BLaER1 (cell line): ENCODE measurements around the gene C11orf97.

Experiments
- H3K27ac ChIP-seq: shearing (Covaris generic); formaldehyde crosslinking; 2 replicates; pipeline ENCODE4 v1.8.1; 2022
- H3K27me3 ChIP-seq: shearing (Covaris generic); formaldehyde crosslinking; 2 replicates; pipeline ENCODE4 v1.8.1; 2022
- H3K36me3 ChIP-seq: shearing (Covaris generic); formaldehyde crosslinking; 2 replicates; pipeline ENCODE4 v1.8.1; 2022
- H3K4me1 ChIP-seq: shearing (Covaris generic); formaldehyde crosslinking; 2 replicates; pipeline ENCODE4 v1.8.1; 2022
- H3K4me2 ChIP-seq: shearing (Covaris generic); formaldehyde crosslinking; 2 replicates; pipeline ENCODE4 v1.8.1; 2022
- H3K4me3 ChIP-seq: shearing (Covaris generic); formaldehyde crosslinking; 2 replicates; pipeline ENCODE4 v1.8.1; 2022
- H3K9ac ChIP-seq: shearing (Covaris generic); formaldehyde crosslinking; 2 replicates; pipeline ENCODE4 v1.8.1; 2022
- H3K9me3 ChIP-seq: shearing (Covaris generic); formaldehyde crosslinking; 2 replicates; pipeline ENCODE4 v1.8.1; 2022
- H4K20me1 ChIP-seq: shearing (Covaris generic); formaldehyde crosslinking; 2 replicates; pipeline ENCODE4 v1.8.1; 2022
- Cebpa-rat ChIP-seq: shearing (Covaris generic); IDR thresholded peaks from 2 replicates; pipeline ENCODE4 v1.8.1; 2022

Gene C11orf97

GRCh38 chr11:94511932-94512781 is at the start of gene C11orf97:
TSS of gene C11orf97 (plus strand) at chr11:94512461. CDS start at chr11:94512529, 68 bp downstream.
- Histone ChIP-seq H3K36me3 (no peaks in the 10 kb centered on the region), H3K9me3 (no peaks in the 10 kb centered on the region), H3K9ac (0 out of 2 replicates have a peak within 1 kb of the TSS, but pooled peaks have one; percentile 26), H3K27me3 (peaks cover 14% of the 10 kb centered on the region), H3K4me1 (peaks cover 16% of the 10 kb centered on the region), H4K20me1 (no peaks in the 10 kb centered on the region), H3K4me3 (peak within 1 kb of the TSS; percentile 60), H3K4me2 (peak within 1 kb of the TSS; percentile 81), H3K27ac (no peak within 1 kb of the TSS)
- TF ChIP-seq Cebpa-rat: no peak

- no peak overlapping the region for H3K27ac ChIP-seq
- no peak for TF ChIP-seq Cebpa-rat
- H3K4me3 ChIP-seq: no peak overlapping the region
- H3K27me3 ChIP-seq: no peaks in the 10 kb centered on the region
- peaks cover 79% of the 10 kb centered on the region for H3K36me3 ChIP-seq
- no peak overlapping the region for H3K9ac ChIP-seq
- no peaks in the 10 kb centered on the region for H3K9me3 ChIP-seq
- no peaks in the 10 kb centered on the region for H3K4me1 ChIP-seq
- no peaks in the 10 kb centered on the region for H4K20me1 ChIP-seq
- no peak overlapping the region for H3K4me2 ChIP-seq
These were observed 42.8 kb upstream of the C11orf97 start for GRCh38 chr11:94469416-94469815.

GRCh38 chr11:94472916-94473799 is 39.1 kb upstream of the C11orf97 start:
- Histone ChIP-seq H3K27ac (no peak overlapping the region), H3K4me1 (peaks cover 8% of the 10 kb centered on the region), H3K9me3 (no peaks in the 10 kb centered on the region), H3K27me3 (no peaks in the 10 kb centered on the region), H3K4me2 (no peak overlapping the region), H3K9ac (no peak overlapping the region), H4K20me1 (no peaks in the 10 kb centered on the region), H3K36me3 (peaks cover 78% of the 10 kb centered on the region), H3K4me3 (no peak overlapping the region)
- TF ChIP-seq Cebpa-rat: no peak

GRCh38 chr11:94477624-94478023 is 34.6 kb upstream of the C11orf97 start:
- no peaks in the 10 kb centered on the region for H4K20me1 ChIP-seq
- no peak overlapping the region for H3K4me3 ChIP-seq
- H3K27ac ChIP-seq: no peak overlapping the region
- H3K27me3 ChIP-seq: no peaks in the 10 kb centered on the region
- peaks cover 9% of the 10 kb centered on the region for H3K4me1 ChIP-seq
- H3K9ac ChIP-seq: no peak overlapping the region
- H3K9me3 ChIP-seq: no peaks in the 10 kb centered on the region
- H3K36me3 ChIP-seq: peaks cover 74% of the 10 kb centered on the region
- no peak for TF ChIP-seq Cebpa-rat
- H3K4me2 ChIP-seq: peak overlapping the region; percentile 8; the same call in 1 of the 2 replicates

DNA sequence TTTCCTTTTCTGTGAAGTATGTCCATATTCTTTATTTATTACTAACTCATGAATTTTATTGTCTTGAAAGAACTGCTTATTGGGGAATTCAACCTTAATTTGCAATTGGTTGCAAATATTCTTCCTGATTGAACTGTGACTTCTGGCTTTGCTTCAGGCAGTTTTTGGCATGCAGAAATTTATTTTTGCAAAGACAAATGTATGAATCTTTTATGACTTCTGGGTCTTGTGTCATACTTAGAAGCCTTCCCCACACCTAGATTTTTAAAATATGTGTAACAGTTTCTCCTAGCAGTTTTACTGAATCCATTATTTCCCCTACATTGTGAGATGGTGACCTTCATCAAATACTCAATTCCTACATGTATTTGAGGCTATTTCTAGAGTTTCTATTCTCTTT is 30.9 kb upstream of the C11orf97 start:
- H3K4me2 ChIP-seq: no peak overlapping the region

GRCh38 chr11:94486068-94486467 is 26.2 kb upstream of the C11orf97 start:
- no peaks in the 10 kb centered on the region for H4K20me1 ChIP-seq
- no peaks in the 10 kb centered on the region for H3K9me3 ChIP-seq
- H3K4me1 ChIP-seq: no peaks in the 10 kb centered on the region
- H3K9ac ChIP-seq: no peak overlapping the region
- no peak overlapping the region for H3K4me3 ChIP-seq
- H3K4me2 ChIP-seq: no peak overlapping the region
- H3K27ac ChIP-seq: no peak overlapping the region
- TF ChIP-seq Cebpa-rat: no peak
- H3K27me3 ChIP-seq: no peaks in the 10 kb centered on the region
- peaks cover 93% of the 10 kb centered on the region for H3K36me3 ChIP-seq

More for the DNA sequence above, 30.9 kb upstream of the C11orf97 start:
- Histone ChIP-seq H3K27me3 (no peaks in the 10 kb centered on the region), H3K9me3 (no peaks in the 10 kb centered on the region), H3K27ac (no peak overlapping the region), H3K9ac (no peak overlapping the region), H3K4me3 (no peak overlapping the region), H4K20me1 (no peaks in the 10 kb centered on the region), H3K4me1 (peaks cover 9% of the 10 kb centered on the region), H3K36me3 (peaks cover 77% of the 10 kb centered on the region)
- TF ChIP-seq Cebpa-rat: no peak

DNA sequence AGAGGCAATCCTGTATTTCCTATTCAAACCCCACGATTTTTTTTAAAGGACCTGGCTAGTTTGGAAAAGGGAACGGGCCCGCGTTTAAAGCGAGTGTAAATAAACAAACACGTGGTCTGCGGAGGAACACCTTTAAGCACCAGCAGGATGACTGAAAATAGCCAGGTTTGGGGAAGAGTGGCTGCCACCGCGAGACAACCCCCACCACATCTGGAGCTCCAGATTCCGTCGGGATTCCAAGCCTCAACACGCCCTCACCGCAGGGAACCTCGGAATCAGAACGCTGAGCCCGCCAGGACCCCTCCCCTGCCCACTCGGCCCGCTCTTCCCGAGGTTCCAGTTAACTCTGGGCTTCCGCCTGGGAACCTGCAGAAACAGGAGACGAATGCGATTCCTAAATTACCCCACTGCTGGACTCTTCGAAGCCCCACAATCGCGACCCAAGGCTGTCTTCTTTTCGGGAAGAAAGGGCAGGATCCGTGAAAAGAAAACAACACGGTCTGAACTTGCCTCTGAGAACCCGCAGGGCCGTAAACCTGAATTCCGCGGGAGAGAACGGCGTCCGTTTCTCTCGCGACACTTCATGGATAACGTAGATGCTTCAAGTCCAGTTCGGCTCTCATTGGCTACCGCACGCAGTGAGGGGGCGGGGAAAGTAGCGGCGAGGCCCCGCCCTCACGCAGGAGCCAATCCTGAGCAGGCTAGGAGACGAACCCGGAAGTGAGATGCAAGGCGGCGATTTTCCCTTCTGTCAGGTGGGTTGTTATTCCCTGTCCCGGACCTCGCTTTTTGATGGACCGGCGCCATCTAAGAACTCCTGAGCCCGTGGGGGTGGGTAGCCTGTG is 18.8 kb upstream of the C11orf97 start, which contains the start of the genes ANKRD49 and MRE11:
ANKRD49 (plus strand) TSS at position 704 of the 845 bp plus-strand sequence. CDS start 2,710 bp downstream, outside the sequence.
MRE11 (minus strand) TSS at position 564 of the 845 bp plus-strand sequence. CDS start 1,043 bp downstream, outside the sequence.
- Histone ChIP-seq H3K4me2 (peak within 1 kb of the TSS; percentile 87), H3K36me3 (peaks cover 44% of the 10 kb centered on the region), H3K27me3 (no peaks in the 10 kb centered on the region), H3K9ac (peak within 1 kb of the TSS; percentile 95), H3K4me1 (peaks cover 29% of the 10 kb centered on the region), H3K9me3 (no peaks in the 10 kb centered on the region), H3K27ac (peak within 1 kb of the TSS; percentile 90), H4K20me1 (peaks cover 18% of the 10 kb centered on the region; the same call in 1 of the 2 replicates), H3K4me3 (peak within 1 kb of the TSS; percentile 85)
- TF ChIP-seq Cebpa-rat: no peak

- H3K27me3 ChIP-seq: no peaks in the 10 kb centered on the region
These were observed 18.1 kb upstream of the C11orf97 start for GRCh38 chr11:94494126-94494680.

More at GRCh38 chr11:94494126-94494680, 18.1 kb upstream of the C11orf97 start:
- Histone ChIP-seq H3K27ac (peak overlapping the region; percentile 90), H3K4me1 (peaks cover 29% of the 10 kb centered on the region), H3K4me2 (peak overlapping the region; percentile 87), H3K9ac (peak overlapping the region; percentile 95), H3K4me3 (peak overlapping the region; percentile 85), H3K9me3 (no peaks in the 10 kb centered on the region), H4K20me1 (peaks cover 18% of the 10 kb centered on the region; the same call in 1 of the 2 replicates), H3K36me3 (peaks cover 43% of the 10 kb centered on the region)
- TF ChIP-seq Cebpa-rat: no peak
